Astrocyte (in vitro differentiated cells and primary cell): ENCODE data around the gene TMEM272. TPM values are rescaled to one million over a fixed set of nuclear protein-coding genes. Genes with fewer than 3 reads are reported as not detected.

Experiments
- DNase-seq: peaks from one replicate; pipeline ENCODE4 v3.0.0-alpha.2; 2010; ENCODE audit warnings: low read depth
- FAIRE-seq: peaks from 2 replicates; lab custom pipeline; 2011; peaks lifted over from hg19 to GRCh38; lab: Jason Lieb, UNC
- H2AFZ ChIP-seq: 2 replicates; pipeline ENCODE4 v1.6.0; 2012; ENCODE audit warnings: low read depth, low read length, inconsistent platforms
- H3K27ac ChIP-seq: 2 replicates; pipeline ENCODE4 v1.5.1; 2011; ENCODE audit warnings: low read depth, low read length, inconsistent platforms
- H3K27me3 ChIP-seq: 2 replicates; pipeline ENCODE4 v1.6.0; 2011; ENCODE audit warnings: low read length, inconsistent platforms; ENCODE audit not compliant: insufficient read depth
- H3K36me3 ChIP-seq: 2 replicates; pipeline ENCODE4 v1.5.1; 2011; ENCODE audit warnings: low read length, inconsistent platforms; ENCODE audit not compliant: insufficient read depth
- H3K4me1 ChIP-seq: 2 replicates; pipeline ENCODE4 v1.5.1; 2011; ENCODE audit warnings: low read length, inconsistent platforms; ENCODE audit not compliant: insufficient read depth
- H3K4me2 ChIP-seq: 2 replicates; pipeline ENCODE4 v1.6.0; 2012; ENCODE audit warnings: low read length, inconsistent platforms
- H3K4me3 ChIP-seq: 2 replicates; pipeline ENCODE4 v1.5.1; 2011; ENCODE audit warnings: low read depth, mild to moderate bottlenecking, low read length, inconsistent platforms; ENCODE audit not compliant: insufficient read depth
- H3K79me2 ChIP-seq: 2 replicates; pipeline ENCODE4 v1.6.0; 2012; ENCODE audit warnings: mild to moderate bottlenecking, low read length, inconsistent platforms; ENCODE audit not compliant: insufficient read depth
- H3K9ac ChIP-seq: 2 replicates; pipeline ENCODE4 v1.6.0; 2012; ENCODE audit warnings: mild to moderate bottlenecking, low read length, inconsistent platforms
- H3K9me3 ChIP-seq: 2 replicates; pipeline ENCODE4 v1.5.1; 2012; ENCODE audit warnings: low read depth, mild to moderate bottlenecking, low read length, inconsistent platforms; ENCODE audit not compliant: insufficient read depth
- H4K20me1 ChIP-seq: 2 replicates; pipeline ENCODE4 v1.6.0; 2012; ENCODE audit warnings: low read length, inconsistent platforms; ENCODE audit not compliant: insufficient read depth
- H3K27ac Mint-ChIP-seq: one replicate; pipeline ENCODE4 v1.8.0; 2021; ENCODE audit warnings: mild to moderate bottlenecking, mixed read lengths; ENCODE audit not compliant: unreplicated experiment
- H3K27me3 Mint-ChIP-seq: one replicate; pipeline ENCODE4 v1.8.0; 2021; ENCODE audit warnings: low read depth, mixed read lengths; ENCODE audit not compliant: unreplicated experiment
- H3K36me3 Mint-ChIP-seq: one replicate; pipeline ENCODE4 v1.8.0; 2021; ENCODE audit warnings: low read depth, mixed read lengths; ENCODE audit not compliant: unreplicated experiment
- H3K4me1 Mint-ChIP-seq: one replicate; pipeline ENCODE4 v1.8.0; 2021; ENCODE audit warnings: low read depth, mixed read lengths; ENCODE audit not compliant: unreplicated experiment
- H3K4me3 Mint-ChIP-seq: one replicate; pipeline ENCODE4 v1.8.0; 2021; ENCODE audit warnings: mild to moderate bottlenecking, moderate library complexity, mixed read lengths; ENCODE audit not compliant: unreplicated experiment
- H3K9me3 Mint-ChIP-seq: one replicate; pipeline ENCODE4 v1.8.0; 2021; ENCODE audit warnings: mild to moderate bottlenecking, mixed read lengths; ENCODE audit not compliant: unreplicated experiment
- CTCF ChIP-seq: IDR thresholded peaks from 2 replicates; pipeline ENCODE4 v1.5.1; 2011; ENCODE audit warnings: low read depth, mild to moderate bottlenecking, inconsistent platforms, low read length, moderate library complexity; ENCODE audit not compliant: insufficient read depth
- EZH2 ChIP-seq: IDR thresholded peaks from 2 replicates; pipeline ENCODE4 v1.6.1; 2012; ENCODE audit warnings: mild to moderate bottlenecking, low read length, inconsistent platforms; ENCODE audit not compliant: insufficient read depth
- total RNA-seq: library from RNA; stranded (reverse); gene quantifications from 2 replicates; pipeline ENCODE4 v1.2.1, GENCODE V29; 2021

TMEM272 gene
- total RNA-seq, 1 donor from 2014 or later, result 0.05 TPM

- Histone ChIP-seq H3K79me2 (no peaks in the 10 kb centered on the region), H3K4me1 (no peaks in the 10 kb centered on the region), H3K36me3 (no peaks in the 10 kb centered on the region), H3K9ac (no peak overlapping the region), H4K20me1 (no peaks in the 10 kb centered on the region), H3K4me2 (no peak overlapping the region), H3K27me3 (no peaks in the 10 kb centered on the region), H3K27ac (no peak overlapping the region), H2AFZ (no peak overlapping the region), H3K4me3 (no peak overlapping the region), H3K9me3 (no peaks in the 10 kb centered on the region)
- DNase-seq (no peak), FAIRE-seq (no peak)
- Mint-ChIP-seq H3K9me3 (peaks cover 2% of the 10 kb centered on the region), H3K4me1 (peaks cover 6% of the 10 kb centered on the region), H3K4me3 (no peak overlapping the region), H3K36me3 (no peaks in the 10 kb centered on the region), H3K27me3 (no peaks in the 10 kb centered on the region), H3K27ac (no peak overlapping the region)
- TF ChIP-seq EZH2 (no peak), CTCF (no peak)
Observed at GRCh38 chr13:51856998-51857397, 12.0 kb upstream of the TMEM272 start.

- Histone ChIP-seq H3K9me3 (no peaks in the 10 kb centered on the region), H3K36me3 (no peaks in the 10 kb centered on the region), H4K20me1 (no peaks in the 10 kb centered on the region), H2AFZ (no peak overlapping the region), H3K9ac (no peak overlapping the region), H3K79me2 (no peaks in the 10 kb centered on the region), H3K4me3 (no peak overlapping the region), H3K27me3 (no peaks in the 10 kb centered on the region), H3K27ac (no peak overlapping the region), H3K4me1 (no peaks in the 10 kb centered on the region), H3K4me2 (no peak overlapping the region)
- FAIRE-seq (peak; percentile 9), DNase-seq (no peak)
- H3K4me1 Mint-ChIP-seq, result no peaks in the 10 kb centered on the region
- H3K36me3 Mint-ChIP-seq, result no peaks in the 10 kb centered on the region
- peaks cover 2% of the 10 kb centered on the region for H3K9me3 Mint-ChIP-seq
- H3K27ac Mint-ChIP-seq, result no peak overlapping the region
- TF ChIP-seq EZH2 (no peak), CTCF (no peak)
- no peak overlapping the region for H3K4me3 Mint-ChIP-seq
- no peaks in the 10 kb centered on the region for H3K27me3 Mint-ChIP-seq
Observed at GRCh38 chr13:51856027-51856736, 11.2 kb upstream of the TMEM272 start.
